Fibroblast of skin of left quadriceps (primary cell): ENCODE results near the gene MYO1H.
"Not testable (repeated sequence)": the region's sequence is repeated elsewhere in the genome, so short reads cannot be mapped to it uniquely, and the experiment has no call there.

Experiments used
- DNase-seq, 2 experiments: peaks; one replicate each; pipeline ENCODE4 v3.0.0-alpha.2; 2013; ENCODE audit warnings: low read depth in 2 of 2

The MYO1H gene

GRCh38 chr12:109343677-109344076 is 4.0 kb upstream of the MYO1H start:
- DNase-seq: no peak

GRCh38 chr12:109345428-109345827 is 2.3 kb upstream of the MYO1H start:
- no peak for DNase-seq

GRCh38 chr12:109346920-109347319 is 780 bp upstream of the MYO1H start:
- no peak for DNase-seq

- DNase-seq: no peak
These were observed 4.5 kb downstream of the MYO1H start for GRCh38 chr12:109352184-109352583.

- DNase-seq: no peak
These were observed 8.9 kb downstream of the MYO1H start for GRCh38 chr12:109356577-109356976.

- DNase-seq: no peak
These were observed 9.3 kb downstream of the MYO1H start for GRCh38 chr12:109357032-109357431.

- DNase-seq: no peak
These were observed 10.6 kb downstream of the MYO1H start for GRCh38 chr12:109358154-109358869.

GRCh38 chr12:109359131-109359690 is 11.5 kb downstream of the MYO1H start:
- no peak for DNase-seq

GRCh38 chr12:109369831-109370230 is 22.1 kb downstream of the MYO1H start:
- no peak for DNase-seq

GRCh38 chr12:109377139-109377685 is 29.5 kb downstream of the MYO1H start:
- no peak for DNase-seq

- DNase-seq: no peak
These were observed 30.9 kb downstream of the MYO1H start for GRCh38 chr12:109378569-109378968.

GRCh38 chr12:109382031-109382430 is 34.3 kb downstream of the MYO1H start:
- no peak for DNase-seq

GRCh38 chr12:109383240-109383639 is 35.5 kb downstream of the MYO1H start:
- DNase-seq: no peak

- peak; percentile 6 to 14 for DNase-seq
These were observed 37.8 kb downstream of the MYO1H start for GRCh38 chr12:109385339-109386058.

- no peak for DNase-seq
These were observed 38.3 kb downstream of the MYO1H start for GRCh38 chr12:109386059-109386433.

GRCh38 chr12:109387425-109388166 is 39.9 kb downstream of the MYO1H start:
- DNase-seq: peak in 1 of 2 experiments; percentile 6

GRCh38 chr12:109388167-109388563 is 40.5 kb downstream of the MYO1H start:
- no peak for DNase-seq

GRCh38 chr12:109389146-109389545 is 41.4 kb downstream of the MYO1H start:
- no peak for DNase-seq

- peak; percentile 12 to 20 for DNase-seq
These were observed 46.0 kb downstream of the MYO1H start for GRCh38 chr12:109393437-109394345.

- DNase-seq: no peak
These were observed 47.2 kb downstream of the MYO1H start for GRCh38 chr12:109394891-109395290.

GRCh38 chr12:109404841-109405240 is 57.1 kb downstream of the MYO1H start:
- DNase-seq: not testable (repeated sequence)
